Measurements from ENCODE around the gene LVRN.

LVRN gene

DNA sequence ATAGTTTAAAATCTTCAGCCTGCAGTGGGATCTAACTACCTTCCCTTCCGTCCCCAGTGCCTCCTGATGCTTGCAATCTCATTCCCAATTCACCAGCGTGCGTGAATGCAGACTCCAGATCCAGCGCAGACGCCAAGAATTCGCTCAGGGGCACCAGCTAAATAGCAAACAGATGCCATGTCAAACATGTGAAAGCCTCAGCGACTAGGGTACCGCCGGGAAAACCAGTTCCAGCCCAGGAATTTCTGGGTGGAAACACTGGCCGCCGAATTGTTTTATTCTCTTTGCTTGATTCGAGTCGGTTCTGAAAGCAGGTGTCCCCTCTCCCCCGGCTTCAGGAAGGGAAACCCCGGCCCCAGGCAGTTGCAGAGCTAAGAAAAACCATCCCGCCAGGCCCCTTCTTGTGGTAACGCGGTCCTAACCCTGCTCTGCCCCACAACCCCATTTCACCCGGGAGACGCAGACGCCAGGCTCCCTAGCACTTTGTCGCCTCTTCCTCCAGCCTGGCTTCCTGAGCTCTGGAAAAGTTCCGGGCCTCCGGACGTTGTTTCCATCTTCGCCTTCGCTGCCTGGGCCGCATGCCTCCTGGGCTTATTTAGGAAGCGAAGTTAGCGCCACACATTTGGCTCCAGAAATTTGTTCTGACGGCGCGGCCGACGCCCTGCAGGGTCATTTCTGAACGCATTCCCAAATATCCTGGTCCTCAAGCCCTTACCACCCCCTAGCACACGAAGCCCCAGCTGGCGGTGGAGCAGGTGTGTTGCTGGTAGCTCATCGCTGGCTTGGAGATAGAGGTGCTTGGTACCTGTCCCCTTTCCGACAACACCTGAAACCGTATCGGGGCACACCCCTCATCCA lies 665 bp upstream of the LVRN start:
- no peak for DNase-seq (ENCODE audit: low read depth in 2 of 2)

DNA sequence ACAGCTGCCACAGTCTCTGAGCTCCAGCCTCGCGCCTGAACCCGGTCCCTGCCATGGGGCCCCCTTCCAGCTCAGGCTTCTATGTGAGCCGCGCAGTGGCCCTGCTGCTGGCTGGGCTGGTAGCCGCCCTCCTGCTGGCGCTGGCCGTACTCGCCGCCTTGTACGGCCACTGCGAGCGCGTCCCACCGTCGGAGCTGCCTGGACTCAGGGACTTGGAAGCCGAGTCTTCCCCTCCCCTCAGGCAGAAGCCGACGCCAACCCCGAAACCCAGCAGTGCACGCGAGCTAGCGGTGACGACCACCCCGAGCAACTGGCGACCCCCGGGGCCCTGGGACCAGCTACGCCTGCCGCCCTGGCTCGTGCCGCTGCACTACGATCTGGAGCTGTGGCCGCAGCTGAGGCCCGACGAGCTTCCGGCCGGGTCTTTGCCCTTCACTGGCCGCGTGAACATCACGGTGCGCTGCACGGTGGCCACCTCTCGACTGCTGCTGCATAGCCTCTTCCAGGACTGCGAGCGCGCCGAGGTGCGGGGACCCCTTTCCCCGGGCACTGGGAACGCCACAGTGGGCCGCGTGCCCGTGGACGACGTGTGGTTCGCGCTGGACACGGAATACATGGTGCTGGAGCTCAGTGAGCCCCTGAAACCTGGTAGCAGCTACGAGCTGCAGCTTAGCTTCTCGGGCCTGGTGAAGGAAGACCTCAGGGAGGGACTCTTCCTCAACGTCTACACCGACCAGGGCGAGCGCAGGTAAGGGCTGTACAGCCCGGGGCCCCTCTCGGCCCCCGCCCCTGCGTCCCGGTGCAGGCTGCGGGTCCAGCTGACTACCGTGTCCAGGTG lies 509 bp downstream of the LVRN start:
- DNase-seq (ENCODE audit: low read depth in 2 of 2) = no peak

DNA sequence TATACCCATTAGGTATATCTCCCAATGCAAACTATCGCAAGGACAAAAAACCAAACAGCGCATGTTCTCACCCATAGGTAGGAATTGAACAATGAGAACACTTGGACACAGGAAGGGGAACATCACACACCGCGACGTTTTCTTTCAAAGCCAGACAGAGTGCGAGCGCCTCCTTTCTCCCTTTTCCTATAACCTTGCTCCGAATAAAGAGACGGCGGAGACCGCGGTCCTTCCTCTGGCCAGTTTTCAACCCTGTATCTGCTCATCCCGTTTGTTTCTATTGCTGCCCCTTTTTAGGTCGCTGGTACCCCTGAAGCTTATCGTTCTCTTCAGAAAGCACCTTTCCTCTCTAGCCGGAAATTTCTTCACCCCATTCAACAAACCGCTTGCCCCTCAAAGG lies 1.3 kb downstream of the LVRN start:
- DNase-seq (ENCODE audit: low read depth in 2 of 2) = no peak

DNA sequence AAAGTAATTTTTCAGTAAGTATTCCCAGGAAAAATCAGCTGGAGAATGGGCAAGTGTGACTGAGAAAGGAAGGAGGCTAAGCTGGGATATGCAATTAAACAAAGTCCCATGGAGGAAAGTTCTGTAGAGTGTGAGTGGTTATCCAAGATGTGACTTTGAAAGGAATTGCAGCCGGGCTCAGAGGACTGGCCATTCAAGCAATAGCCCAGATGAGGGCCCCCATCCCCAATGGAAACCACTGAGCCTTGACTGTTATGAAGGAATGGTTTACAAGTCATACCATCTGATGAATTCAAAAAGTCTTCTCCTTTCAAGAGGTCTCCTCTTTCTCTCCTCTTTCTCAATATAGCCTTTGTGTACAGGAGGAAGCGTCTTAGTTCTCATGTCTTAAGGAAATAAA lies 6.5 kb downstream of the LVRN start:
- no peak for DNase-seq (ENCODE audit: low read depth in 2 of 2)

DNA sequence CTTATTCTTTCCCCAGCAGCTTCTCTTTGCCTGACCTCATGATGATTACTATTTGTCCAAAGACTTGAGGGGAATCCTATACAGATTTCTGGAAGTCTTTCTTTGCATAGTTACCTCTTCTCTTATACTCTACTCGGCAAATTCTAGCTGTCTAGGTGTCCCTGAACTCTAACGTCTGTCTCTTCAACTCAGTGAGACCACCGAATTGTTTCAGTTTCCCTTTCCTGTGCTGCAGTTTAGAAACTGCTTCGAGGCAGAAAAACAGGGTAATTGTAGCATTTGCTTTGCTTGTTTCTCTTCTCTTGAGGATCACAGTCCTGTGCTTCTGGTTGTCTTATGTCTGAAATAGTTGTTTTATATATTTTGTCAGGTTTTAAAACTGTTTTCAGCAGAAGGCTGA lies 14.8 kb downstream of the LVRN start:
- DNase-seq (ENCODE audit: low read depth in 2 of 2) = no peak

DNA sequence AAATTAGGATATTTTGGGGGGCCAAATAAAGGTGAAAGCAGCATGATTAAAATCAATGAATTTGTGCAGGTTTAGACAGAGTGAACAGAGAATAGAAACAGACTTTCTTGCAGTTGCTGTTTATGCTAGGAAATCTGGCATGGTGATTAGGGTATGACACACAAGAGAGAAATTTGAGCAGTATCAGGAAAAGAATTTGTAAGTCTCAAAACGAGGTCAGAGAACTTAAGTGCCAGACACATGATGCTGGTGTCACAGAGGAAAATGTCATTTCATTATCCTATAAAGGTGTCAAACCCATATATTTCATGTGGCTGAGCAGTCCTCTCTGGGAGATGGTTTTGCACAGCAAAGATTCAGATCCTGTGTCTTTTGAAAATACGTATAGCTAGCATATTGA lies 15.7 kb downstream of the LVRN start:
- no peak for DNase-seq (ENCODE audit: low read depth in 2 of 2)

DNA sequence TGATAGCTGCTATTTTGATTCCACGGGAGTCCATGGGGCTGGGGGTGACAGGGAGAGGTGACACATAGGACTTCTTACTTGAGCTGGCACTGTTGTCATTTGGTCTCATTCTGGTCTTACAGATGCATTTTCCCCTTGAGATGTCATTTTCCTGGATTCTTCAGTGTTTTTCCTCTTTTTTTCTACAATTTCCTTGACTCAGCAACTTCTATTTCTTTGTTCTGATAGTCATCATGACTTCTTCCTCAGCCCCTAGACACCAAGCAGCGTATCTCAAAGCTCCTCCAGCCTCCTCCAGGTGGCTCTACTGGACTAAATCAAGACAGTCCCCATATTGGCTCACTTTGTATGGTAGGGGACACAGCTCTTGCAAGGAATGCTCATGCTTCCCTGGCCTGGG lies 16.5 kb downstream of the LVRN start:
- DNase-seq (ENCODE audit: low read depth in 2 of 2) = no peak

DNA sequence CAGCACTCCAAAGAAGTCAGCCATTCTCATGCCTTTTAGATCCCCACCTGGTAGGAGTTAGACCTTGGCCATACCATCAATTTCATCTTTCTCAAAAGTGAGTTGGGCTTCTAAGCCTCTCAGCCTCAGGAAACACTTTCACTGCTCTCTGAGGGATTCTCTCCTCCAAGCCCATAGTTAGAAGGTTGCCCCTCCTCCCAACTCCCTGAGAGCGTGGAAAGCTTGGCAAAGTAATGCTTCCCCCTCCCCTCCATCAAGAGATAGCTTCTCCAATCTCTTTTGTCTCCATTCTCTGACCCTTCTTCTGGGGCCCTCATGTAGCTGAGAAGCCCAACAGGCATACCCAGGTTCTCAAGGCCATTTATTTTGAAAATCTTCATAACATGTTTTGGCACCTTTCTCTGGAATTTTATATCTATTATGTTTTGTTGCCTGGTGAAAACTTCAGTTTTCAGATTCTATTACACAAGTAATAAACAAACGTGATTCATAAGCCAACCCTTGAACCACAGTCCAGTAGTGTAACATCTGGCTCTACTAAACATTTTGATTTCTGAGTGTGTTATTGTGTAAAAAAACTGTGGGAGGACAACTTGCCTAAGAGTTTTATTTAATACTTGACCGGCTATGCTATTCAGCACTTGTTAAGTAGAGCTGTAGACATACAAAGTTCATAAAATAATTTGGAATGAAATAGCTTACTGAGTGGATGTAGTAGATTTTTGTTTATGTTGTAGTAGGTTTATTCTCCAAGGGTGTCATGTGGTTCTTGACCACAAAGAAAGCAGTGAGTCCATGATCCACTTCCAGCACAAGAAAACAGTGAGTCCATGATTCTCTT lies 17.1 kb downstream of the LVRN start:
- DNase-seq (ENCODE audit: low read depth in 2 of 2) = no peak

DNA sequence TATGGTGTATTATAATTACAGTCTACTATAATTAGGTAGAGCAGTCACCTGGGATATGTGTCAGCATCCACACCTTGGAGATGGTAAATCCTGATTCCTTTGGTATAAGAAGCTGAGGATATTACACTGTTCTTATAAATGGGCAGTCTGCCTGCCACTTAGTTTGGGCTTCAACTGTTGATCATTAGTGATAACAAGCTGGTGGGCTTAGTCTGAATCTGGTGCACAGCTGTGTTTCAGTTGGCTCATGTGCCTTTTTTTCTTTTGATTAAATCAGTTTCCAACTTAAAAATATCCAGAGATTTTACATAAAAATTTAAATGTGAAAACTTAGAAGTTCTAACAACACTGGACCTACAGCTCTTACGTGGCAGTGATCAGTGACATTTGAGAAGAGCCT lies 21.2 kb downstream of the LVRN start:
- DNase-seq (ENCODE audit: low read depth in 2 of 2) = no peak

DNA sequence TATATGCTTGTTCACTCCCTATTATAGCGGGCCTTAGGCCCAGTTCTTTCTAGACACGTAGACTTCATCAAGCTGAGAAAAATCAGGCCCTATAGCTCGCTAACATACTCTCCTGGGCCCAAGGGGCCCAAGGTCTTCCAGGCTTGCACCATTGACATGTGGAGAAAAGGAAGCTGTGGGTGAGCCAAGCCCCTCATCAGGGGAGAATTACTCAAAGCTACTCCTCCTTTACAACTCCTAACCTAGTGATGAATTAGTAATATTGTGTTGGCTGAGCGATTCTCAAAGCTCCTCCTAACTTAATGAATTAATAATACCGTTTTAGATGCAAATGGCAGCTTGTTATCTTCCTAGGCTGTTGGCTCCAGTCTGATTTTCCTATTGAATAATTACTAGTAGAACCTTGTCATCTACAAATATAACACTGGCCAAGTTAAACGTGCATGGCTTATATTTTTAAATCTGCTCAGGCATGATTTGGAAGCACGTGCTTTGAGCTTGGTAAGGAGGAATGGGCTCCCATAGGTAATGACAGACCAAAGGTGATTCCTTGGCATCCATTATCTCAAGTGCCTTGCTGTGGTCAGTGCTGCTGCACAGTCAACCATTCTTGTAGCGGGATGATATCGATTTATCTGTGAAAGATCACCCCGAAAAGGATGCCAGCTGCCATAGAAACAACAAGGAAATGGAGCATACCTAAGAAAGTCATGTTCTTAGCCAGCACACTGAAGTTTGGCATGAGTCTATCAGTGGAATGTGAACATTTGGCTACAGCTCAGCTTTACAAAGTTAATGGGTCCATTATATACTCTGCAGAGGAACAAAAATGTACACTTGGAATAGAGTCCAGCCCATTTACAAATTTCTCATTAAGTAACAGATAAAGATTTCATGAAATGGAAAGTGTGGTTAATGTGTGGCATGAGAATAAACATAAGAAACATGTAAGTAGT lies 23.8 kb downstream of the LVRN start:
- no peak for DNase-seq (ENCODE audit: low read depth in 2 of 2)

DNA sequence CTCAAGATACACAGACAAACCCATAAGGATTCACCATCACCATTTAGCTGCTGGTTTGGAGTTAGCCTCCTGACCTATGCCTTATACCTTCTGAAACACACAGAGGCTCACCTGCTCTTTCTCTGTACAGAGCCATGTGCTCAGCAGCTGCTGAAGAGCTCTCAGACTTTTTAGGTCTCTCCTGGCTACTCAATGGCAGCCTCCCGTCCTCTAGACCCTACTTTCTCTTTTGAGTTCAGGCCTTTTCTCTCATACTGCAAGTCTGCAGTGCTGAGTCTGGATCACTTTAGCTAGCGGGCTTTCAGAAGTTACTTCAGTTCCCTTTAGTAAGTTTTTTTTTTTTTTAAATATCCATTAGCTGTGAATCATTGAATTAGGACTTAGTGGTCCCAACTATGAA lies 25.7 kb downstream of the LVRN start:
- no peak for DNase-seq (ENCODE audit: low read depth in 2 of 2)

DNA sequence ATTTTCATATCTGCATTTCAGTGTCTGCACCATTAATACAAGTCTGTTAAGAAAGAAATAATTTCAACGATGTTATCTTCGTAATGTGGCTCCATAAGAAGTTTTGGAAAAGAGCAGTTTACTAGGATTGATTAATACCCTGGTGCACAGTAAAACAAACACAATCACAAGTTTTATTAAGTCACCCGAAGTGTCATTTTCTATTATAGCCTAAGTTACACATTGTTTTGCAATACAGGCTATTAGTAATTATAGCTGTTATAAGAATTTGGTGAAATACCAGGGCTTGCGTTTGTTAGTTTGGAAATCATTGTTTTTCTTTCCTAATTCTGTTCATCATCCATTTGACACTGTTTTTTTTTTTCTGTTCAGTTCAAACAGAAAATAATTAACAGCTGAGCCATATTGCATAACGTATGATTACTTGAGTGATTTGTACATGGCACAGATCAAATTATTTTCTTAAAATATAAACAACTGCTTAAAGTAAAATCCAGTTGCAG lies 30.6 kb downstream of the LVRN start:
- no peak for DNase-seq (ENCODE audit: low read depth in 2 of 2)

DNA sequence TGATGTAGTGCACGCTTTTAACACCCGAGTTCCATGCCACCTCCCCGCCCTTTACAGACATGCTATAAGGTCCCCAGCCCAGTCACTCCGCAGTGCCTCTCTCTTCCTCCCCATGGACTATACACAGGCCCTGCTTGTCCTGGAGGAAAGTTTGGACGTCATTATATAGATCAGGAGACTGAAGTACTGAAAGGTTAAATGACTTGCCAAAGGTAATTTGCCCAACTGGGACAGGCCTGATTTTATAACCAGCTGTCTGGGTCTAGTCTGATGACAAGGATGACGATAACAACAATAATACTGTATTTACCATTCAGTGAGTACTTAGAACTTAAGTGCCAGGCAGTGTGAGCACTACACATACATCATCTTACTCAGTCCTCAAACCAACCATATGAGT lies 33.1 kb downstream of the LVRN start:
- no peak for DNase-seq (ENCODE audit: low read depth in 2 of 2)

DNA sequence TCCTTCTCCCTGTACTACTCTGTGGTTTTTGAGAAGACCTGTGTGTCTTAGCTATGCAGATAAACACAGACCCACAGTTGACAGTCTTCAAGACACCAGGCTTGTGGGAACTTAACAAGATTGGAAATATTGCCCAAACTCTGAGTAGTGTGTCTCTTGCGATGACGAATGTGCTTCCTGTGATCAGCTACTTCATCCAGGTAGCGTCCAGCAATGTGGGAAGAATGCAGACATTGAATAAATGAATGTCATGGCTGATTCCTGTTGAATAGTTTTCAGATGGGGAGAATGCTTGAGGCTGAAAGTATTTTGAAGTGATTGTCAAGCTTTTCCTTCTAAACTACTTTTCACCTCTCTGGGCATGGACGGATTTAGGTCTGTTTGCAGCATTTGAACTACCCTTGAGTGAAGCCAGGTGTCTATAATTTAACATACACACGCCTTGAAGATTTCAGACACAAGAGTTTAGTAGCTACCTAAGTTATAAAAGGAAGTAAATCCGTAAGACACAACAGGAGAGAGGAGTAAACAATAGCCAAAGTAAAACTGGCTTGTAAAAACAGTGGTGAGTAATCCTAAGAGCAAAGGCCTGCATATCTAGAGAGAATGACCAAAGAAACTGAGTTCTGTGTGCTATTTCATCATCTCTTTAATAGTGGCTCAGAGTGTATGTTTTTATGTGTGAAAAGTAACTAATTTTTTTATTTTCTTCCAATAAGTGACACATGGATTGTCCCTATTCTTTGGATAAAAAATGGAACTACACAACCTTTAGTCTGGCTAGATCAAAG lies 40.0 kb downstream of the LVRN start:
- no peak for DNase-seq (ENCODE audit: low read depth in 2 of 2)

DNA sequence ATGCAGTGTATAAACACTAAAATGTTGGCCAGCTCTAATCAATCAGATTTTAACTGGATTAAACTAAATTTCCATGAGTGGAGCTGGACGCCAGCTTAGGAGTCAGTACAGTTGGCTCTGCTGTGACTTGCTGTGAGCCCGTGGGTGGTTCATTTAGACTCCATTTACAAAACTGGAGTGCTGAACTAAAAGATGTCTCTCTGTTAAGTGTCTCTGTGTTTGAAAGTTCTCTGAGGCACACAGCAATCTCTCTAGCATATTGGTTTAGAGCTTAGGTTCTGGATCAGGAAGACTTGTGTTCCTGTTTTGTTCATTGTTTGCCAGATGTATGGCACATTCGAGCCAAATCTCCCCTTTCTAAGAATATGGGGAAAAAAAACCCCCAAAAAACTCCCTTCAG lies 42.0 kb downstream of the LVRN start:
- DNase-seq (ENCODE audit: low read depth in 2 of 2) = no peak

DNA sequence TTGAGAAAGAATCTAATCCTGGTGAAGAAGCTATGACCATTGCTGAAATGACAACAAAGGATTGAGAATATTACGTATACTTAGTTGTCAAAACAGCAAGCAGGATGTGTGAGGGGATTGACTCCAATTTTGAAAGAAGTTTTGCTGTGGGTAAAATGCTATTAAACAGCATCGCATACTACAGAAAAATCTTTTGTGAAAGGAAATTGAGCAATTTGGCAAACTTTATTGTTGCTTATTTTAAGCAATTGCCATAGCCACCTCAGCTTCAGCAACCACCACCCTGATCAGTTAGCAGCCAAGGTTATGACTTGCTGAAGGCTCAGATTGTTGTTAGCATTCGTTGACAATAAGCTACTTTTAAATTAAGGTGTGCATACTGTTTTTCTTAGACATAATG lies 47.5 kb downstream of the LVRN start:
- DNase-seq (ENCODE audit: low read depth in 2 of 2) = no peak

DNA sequence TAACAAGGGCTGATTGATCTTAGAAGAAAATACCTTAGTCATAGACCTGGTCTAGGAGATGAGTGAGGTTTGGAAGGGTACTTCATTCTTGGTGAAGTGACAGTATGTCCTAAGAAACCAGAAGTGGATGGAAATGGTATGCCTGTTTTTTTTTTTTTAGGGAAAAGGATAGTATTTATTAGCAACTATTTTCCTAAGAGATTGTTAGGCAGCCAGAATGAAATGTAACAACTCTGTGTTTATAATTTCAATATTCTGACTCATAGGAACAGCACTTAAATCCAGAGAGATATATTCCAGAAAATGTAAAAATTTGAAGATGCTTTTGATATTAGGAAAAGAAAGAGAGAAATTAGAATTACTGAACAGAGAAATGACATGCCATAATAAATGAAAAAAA lies 48.8 kb downstream of the LVRN start:
- DNase-seq (ENCODE audit: low read depth in 2 of 2) = no peak

DNA sequence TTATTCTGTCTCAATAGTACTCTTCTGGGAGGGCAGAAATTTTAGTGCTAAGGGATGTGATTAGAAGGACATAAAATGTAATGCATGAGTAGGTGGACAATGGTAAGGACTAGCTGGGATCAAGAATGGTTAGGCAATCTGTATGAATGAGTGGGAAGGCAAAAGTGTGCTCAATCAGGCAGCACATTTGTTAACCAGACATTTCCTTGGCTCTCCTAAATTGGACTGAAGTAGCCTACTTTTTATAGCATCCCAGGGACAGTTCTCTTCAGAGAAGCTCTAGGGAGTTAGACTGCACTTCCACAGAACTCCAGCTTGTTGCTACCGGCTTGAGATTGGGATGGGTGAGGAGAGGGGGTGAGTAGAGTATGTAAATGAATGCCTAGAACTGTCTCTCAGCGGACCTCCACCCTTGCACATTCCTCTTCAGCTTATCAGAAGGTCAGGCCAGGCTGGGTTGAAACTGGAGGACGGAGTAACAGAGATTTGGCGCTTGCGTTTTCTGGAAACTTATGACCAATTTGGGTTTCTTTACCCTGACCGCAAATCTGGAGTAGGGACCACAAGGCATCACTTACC lies 51.0 kb downstream of the LVRN start:
- no peak for DNase-seq (ENCODE audit: low read depth in 2 of 2)

DNA sequence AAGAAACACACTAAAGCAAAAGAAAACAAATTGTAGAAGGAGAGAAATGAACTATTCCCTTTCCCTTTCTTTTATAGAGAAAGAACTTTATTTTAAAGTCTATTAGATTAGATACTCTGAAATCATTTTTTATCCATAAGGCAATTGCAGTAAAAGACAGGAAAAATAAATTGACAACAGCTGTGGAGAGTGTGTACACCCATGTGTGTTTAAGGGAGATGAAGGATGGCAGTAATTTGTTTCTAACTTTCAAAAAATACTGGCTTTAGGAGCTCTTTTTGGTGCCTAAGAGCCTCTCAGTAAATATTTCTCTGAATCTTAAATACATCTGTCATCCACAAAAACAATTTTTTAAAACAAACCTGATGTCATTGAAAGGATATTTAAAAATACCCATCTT lies 51.7 kb downstream of the LVRN start:
- no peak for DNase-seq (ENCODE audit: low read depth in 2 of 2)

DNA sequence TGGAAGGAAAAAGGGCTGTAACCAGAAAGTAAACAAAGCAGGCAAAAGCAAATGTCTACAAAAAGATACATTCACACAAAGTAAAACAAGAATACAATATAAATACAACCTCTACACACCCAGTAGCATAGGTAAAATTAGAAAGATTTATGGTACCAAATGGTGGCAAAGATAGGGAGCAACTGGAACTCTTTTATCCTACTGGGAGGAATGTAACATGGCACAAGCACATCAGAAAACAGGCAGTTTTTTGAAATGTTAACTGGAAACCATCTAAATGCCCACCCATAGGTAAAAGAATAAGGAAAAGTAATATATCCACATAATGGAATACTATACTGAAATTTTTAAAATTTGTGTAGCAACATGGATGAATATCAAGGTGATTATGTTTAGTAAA lies 61.3 kb downstream of the LVRN start:
- no peak for DNase-seq (ENCODE audit: low read depth in 2 of 2)

Data from stimulated activated CD8-positive, alpha-beta memory T cell treated with anti-CD3 and anti-CD28 coated beads, Interleukin-7, amount 100 ng/mL, for 4 hours (primary cell).